Measurements from ENCODE around the gene VAT1L. TPM values are rescaled to one million over a fixed set of nuclear protein-coding genes. Genes with fewer than 3 reads are reported as not detected.

The VAT1L gene
- total and polyA plus RNA-seq, 2 donors (not counting 1 experiment from before 2014, with no cell fraction given): not detected

GRCh38 chr16:77919761-77920415, 131.5 kb downstream of the VAT1L start:
- no peak overlapping the region for H3K4me3 Mint-ChIP-seq
- DNase-seq: no peak
- no peaks in the 10 kb centered on the region for H3K4me1 Mint-ChIP-seq

DNA sequence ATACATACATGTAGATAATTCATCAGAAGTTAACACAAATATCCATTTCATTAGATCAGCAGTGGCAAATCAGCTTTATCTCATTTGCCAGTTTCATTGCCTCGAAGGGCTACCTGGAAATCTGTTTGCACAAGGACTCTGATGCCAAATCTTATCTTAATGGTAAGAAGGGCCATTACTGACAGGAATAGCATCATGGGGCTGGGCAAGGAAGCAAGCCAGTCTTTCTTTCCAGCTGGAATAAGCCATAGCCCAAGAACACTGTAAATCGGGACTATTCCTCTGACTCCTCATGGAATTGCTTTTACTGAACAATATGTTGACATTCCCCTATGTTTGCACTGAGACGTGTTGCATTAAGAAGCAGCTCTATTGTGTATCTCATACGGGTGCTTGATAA, 132.6 kb downstream of the VAT1L start:
- no peak overlapping the region for H3K27ac Mint-ChIP-seq
- Histone ChIP-seq H3K4me2 (replicated peaks; ENCODE audit: low read depth, low read length, poor library complexity, severe bottlenecking) (no peak overlapping the region), H2AFZ (ENCODE audit: insufficient read depth, low read depth, low read length, poor library complexity, severe bottlenecking) (no peak overlapping the region), H3K27me3 (replicated peaks in 1 of 4; ENCODE audit: control extremely low read depth in 1 of 4, control insufficient read depth in 3 of 4, insufficient read depth in 4 of 4, low read length in 3 of 4) (no peaks in the 10 kb centered on the region), H3K9ac (ENCODE audit: low read length) (no peak overlapping the region), H3K79me2 (ENCODE audit: control insufficient read depth, insufficient read depth, low read length) (no peaks in the 10 kb centered on the region), H3K9me3 (ENCODE audit: control extremely low read depth in 1 of 3, control insufficient read depth in 2 of 3, insufficient read depth in 1 of 3, low read length in 2 of 3) (no peaks in the 10 kb centered on the region), H4K20me1 (ENCODE audit: control insufficient read depth, insufficient read depth, low read length, poor library complexity, severe bottlenecking) (no peaks in the 10 kb centered on the region), H3K27ac (ENCODE audit: low read length in 2 of 2) (no peak overlapping the region), H3K36me3 (replicated peaks in 1 of 2; ENCODE audit: control extremely low read depth in 1 of 2, control insufficient read depth in 1 of 2, extremely low read depth in 1 of 2, insufficient read depth in 2 of 2, low read length in 1 of 2) (no peaks in the 10 kb centered on the region), H3K4me1 (ENCODE audit: control insufficient read depth in 2 of 2, insufficient read depth in 2 of 2, low read length in 2 of 2) (no peaks in the 10 kb centered on the region), H3K4me3 (ENCODE audit: control extremely low read depth in 1 of 5, extremely low read depth in 1 of 5, insufficient read depth in 1 of 5, low read depth in 2 of 5, low read length in 4 of 5) (no peak overlapping the region)
- no peak for TF ChIP-seq EZH2 (IDR thresholded peaks at IDR 0.05; ENCODE audit: borderline replicate concordance, insufficient read depth, low read depth, low read length, poor library complexity, severe bottlenecking)
- TF ChIP-seq, protein P1, sequence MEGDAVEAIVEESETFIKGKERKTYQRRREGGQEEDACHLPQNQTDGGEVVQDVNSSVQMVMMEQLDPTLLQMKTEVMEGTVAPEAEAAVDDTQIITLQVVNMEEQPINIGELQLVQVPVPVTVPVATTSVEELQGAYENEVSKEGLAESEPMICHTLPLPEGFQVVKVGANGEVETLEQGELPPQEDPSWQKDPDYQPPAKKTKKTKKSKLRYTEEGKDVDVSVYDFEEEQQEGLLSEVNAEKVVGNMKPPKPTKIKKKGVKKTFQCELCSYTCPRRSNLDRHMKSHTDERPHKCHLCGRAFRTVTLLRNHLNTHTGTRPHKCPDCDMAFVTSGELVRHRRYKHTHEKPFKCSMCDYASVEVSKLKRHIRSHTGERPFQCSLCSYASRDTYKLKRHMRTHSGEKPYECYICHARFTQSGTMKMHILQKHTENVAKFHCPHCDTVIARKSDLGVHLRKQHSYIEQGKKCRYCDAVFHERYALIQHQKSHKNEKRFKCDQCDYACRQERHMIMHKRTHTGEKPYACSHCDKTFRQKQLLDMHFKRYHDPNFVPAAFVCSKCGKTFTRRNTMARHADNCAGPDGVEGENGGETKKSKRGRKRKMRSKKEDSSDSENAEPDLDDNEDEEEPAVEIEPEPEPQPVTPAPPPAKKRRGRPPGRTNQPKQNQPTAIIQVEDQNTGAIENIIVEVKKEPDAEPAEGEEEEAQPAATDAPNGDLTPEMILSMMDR (IDR thresholded peaks at IDR 0.05): no peak
- H3K9me3 Mint-ChIP-seq (ENCODE audit: insufficient read depth): no peaks in the 10 kb centered on the region
- ATAC-seq (ENCODE audit: low read depth) (no peak), DNase-seq (no peak)
- POLR2A ChIA-PET: no interaction called here
- peaks cover 4% of the 10 kb centered on the region for H3K27me3 Mint-ChIP-seq
- no peak overlapping the region for H3K4me3 Mint-ChIP-seq
- H3K4me1 Mint-ChIP-seq: no peaks in the 10 kb centered on the region
- CTCF ChIA-PET: no interaction called here
- intact Hi-C loops (cut with micrococcal nuclease): no loop called here
- WGBS (ENCODE audit: insufficient coverage): 90% methylated on average over 2 of the region's 4 CpGs

More at GRCh38 chr16:77919761-77920415, 131.5 kb downstream of the VAT1L start:
- no peaks in the 10 kb centered on the region for H3K27me3 ChIP-seq (replicated peaks in 1 of 4; ENCODE audit: control extremely low read depth in 1 of 4, control insufficient read depth in 3 of 4, insufficient read depth in 4 of 4, low read length in 3 of 4)
- H3K9ac ChIP-seq (ENCODE audit: low read length): no peak overlapping the region
- CTCF ChIA-PET: no interaction called here
- H3K27ac ChIP-seq (ENCODE audit: low read length in 2 of 2): no peak overlapping the region
- H3K79me2 ChIP-seq (ENCODE audit: control insufficient read depth, insufficient read depth, low read length): no peaks in the 10 kb centered on the region
- POLR2A ChIA-PET: no interaction called here
- no peak overlapping the region for H3K4me3 ChIP-seq (ENCODE audit: control extremely low read depth in 1 of 5, extremely low read depth in 1 of 5, insufficient read depth in 1 of 5, low read depth in 2 of 5, low read length in 4 of 5)
- Mint-ChIP-seq H3K27me3 (peaks cover 4% of the 10 kb centered on the region), H3K27ac (no peak overlapping the region), H3K9me3 (ENCODE audit: insufficient read depth) (no peaks in the 10 kb centered on the region)
- H3K4me2 ChIP-seq (replicated peaks; ENCODE audit: low read depth, low read length, poor library complexity, severe bottlenecking): no peak overlapping the region
- intact Hi-C loops (cut with micrococcal nuclease): no loop called here
- TF ChIP-seq, protein P1 (IDR thresholded peaks at IDR 0.05): no peak
- no peak for TF ChIP-seq EZH2 (IDR thresholded peaks at IDR 0.05; ENCODE audit: borderline replicate concordance, insufficient read depth, low read depth, low read length, poor library complexity, severe bottlenecking)
- no peaks in the 10 kb centered on the region for H3K9me3 ChIP-seq (ENCODE audit: control extremely low read depth in 1 of 3, control insufficient read depth in 2 of 3, insufficient read depth in 1 of 3, low read length in 2 of 3)
- 88% methylated on average over 1 of the region's 8 CpGs for WGBS (ENCODE audit: insufficient coverage)
- H3K36me3 ChIP-seq (replicated peaks in 1 of 2; ENCODE audit: control extremely low read depth in 1 of 2, control insufficient read depth in 1 of 2, extremely low read depth in 1 of 2, insufficient read depth in 2 of 2, low read length in 1 of 2): no peaks in the 10 kb centered on the region
- no peaks in the 10 kb centered on the region for H4K20me1 ChIP-seq (ENCODE audit: control insufficient read depth, insufficient read depth, low read length, poor library complexity, severe bottlenecking)
- no peak for ATAC-seq (ENCODE audit: low read depth)
- no peaks in the 10 kb centered on the region for H3K4me1 ChIP-seq (ENCODE audit: control insufficient read depth in 2 of 2, insufficient read depth in 2 of 2, low read length in 2 of 2)
- H2AFZ ChIP-seq (ENCODE audit: insufficient read depth, low read depth, low read length, poor library complexity, severe bottlenecking): no peak overlapping the region

Data from B cell (primary cell).